Uterus (tissue), 2 donors: ENCODE measurements around the gene LEF1.

ENCODE experiments used
- POLR2A ChIP-seq, 2 donors: fragments of 450-650 bp; IDR thresholded peaks; one replicate each; pipeline ENCODE4 v1.6.1; 2016; ENCODE audit warnings: antibody characterized with exemption in 2 of 2, mild to moderate bottlenecking in 1 of 2, moderate library complexity in 1 of 2
- TF ChIP-seq, protein P1 (sequence below), 4 experiments: fragments of 200-600 bp in 2 of 4; fragments of 450-650 bp in 2 of 4; sonication (generic) in 2 of 4; IDR thresholded peaks; one replicate each; pipeline ENCODE4 v1.5.1; 2016 to 2019; ENCODE audit warnings: antibody characterized with exemption in 4 of 4, mild to moderate bottlenecking in 2 of 4, moderate library complexity in 1 of 4

DNA sequence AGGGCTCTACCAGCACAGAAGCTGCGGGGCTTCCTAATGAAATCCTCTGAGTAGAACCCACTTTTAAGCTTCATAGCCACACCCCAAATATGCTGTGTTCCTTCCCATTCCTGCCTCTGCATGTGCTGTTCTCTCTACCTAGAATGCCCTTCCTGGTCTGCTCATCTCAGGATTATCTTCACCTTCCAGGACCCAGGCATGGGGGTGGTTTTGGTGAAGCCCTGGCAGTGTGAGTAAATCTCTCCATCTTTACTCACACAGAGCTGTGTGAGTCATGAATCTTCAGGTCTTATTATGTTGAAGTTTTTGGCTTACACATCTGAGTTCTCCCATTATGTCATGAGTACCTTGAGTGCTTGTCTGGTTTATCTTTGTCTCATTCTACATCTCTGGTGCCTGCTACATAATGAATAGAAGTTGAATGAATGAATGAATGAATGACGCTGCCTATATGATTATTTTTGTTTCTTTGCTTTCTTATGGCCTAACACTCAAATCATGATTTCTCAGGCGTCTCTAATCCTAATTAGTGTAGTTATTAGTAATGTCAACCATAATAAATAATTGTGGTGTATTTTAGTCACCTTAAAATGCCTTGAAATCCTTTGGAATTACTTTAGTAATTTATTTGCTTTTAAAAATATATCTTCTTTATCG is 137.2 kb downstream of the LEF1 start:
- TF ChIP-seq, protein P1, sequence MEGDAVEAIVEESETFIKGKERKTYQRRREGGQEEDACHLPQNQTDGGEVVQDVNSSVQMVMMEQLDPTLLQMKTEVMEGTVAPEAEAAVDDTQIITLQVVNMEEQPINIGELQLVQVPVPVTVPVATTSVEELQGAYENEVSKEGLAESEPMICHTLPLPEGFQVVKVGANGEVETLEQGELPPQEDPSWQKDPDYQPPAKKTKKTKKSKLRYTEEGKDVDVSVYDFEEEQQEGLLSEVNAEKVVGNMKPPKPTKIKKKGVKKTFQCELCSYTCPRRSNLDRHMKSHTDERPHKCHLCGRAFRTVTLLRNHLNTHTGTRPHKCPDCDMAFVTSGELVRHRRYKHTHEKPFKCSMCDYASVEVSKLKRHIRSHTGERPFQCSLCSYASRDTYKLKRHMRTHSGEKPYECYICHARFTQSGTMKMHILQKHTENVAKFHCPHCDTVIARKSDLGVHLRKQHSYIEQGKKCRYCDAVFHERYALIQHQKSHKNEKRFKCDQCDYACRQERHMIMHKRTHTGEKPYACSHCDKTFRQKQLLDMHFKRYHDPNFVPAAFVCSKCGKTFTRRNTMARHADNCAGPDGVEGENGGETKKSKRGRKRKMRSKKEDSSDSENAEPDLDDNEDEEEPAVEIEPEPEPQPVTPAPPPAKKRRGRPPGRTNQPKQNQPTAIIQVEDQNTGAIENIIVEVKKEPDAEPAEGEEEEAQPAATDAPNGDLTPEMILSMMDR (IDR thresholded peaks at IDR 0.05): no peak
- TF ChIP-seq POLR2A (IDR thresholded peaks at IDR 0.05): no peak
